T-cell (primary cell): ENCODE data around the gene PLXNA3. TPM values are rescaled to one million over a fixed set of nuclear protein-coding genes. Genes with fewer than 3 reads are reported as not detected.
A peak's percentile ranks its signal among the peaks of the same experiment; 100 is the strongest.

Experiments
- ATAC-seq, 4 experiments: fragments of 200-7000 bp in 3 of 4; fragments of 150-1000 bp in 1 of 4; cut with Tn5 transposase; replicated peaks in 1 of 4; 1 replicate in 3 of 4; 2 replicates in 1 of 4; pipeline ENCODE4 v1.10.0; 2021; ENCODE audit warnings: moderate library complexity in 3 of 4, mild to moderate bottlenecking in 2 of 4, moderate number of reproducible peaks in 1 of 4
- CTCF ChIA-PET, 2 donors: fragments of 300-600 bp; sonication (Branson Sonifier 250); formaldehyde crosslinking; loops; one replicate each; lab custom pipeline; 2022; ENCODE audit warnings: antibody characterized with exemption in 2 of 2; lab: Charles Lee
- POLR2A ChIA-PET, 2 donors: fragments of 300-600 bp; sonication (Branson Sonifier 250); formaldehyde crosslinking; loops; one replicate each; lab custom pipeline; 2022; ENCODE audit warnings: antibody characterized with exemption in 2 of 2; lab: Charles Lee
- DNase-seq, 35 experiments: peaks; one replicate each; pipeline versions ENCODE4 v3.0.0 to v3.0.0-alpha.2; 2013 to 2023
- H3K27ac ChIP-seq: one replicate; pipeline ENCODE4 v1.5.1; 2013; ENCODE audit warnings: low read length
- H3K27me3 ChIP-seq, 2 experiments: replicated peaks in 1 of 2; 1 replicate in 1 of 2; 2 replicates in 1 of 2; pipeline versions ENCODE4 v1.6.1 to v1.7.0; 2013; ENCODE audit warnings: low read length in 1 of 2, mixed read lengths in 1 of 2; ENCODE audit not compliant: control insufficient read depth in 2 of 2, insufficient read depth in 2 of 2; ENCODE audit errors: extremely low read depth in 1 of 2
- H3K36me3 ChIP-seq, 2 donors: 1 replicate in 1 of 2; 2 replicates in 1 of 2; pipeline versions ENCODE4 v1.6.1 to v1.7.0; 2013; ENCODE audit warnings: low read length in 1 of 2; ENCODE audit not compliant: control insufficient read depth in 2 of 2, insufficient read depth in 1 of 2; ENCODE audit errors: extremely low read depth in 1 of 2
- H3K4me1 ChIP-seq, 2 experiments: 1 replicate in 1 of 2; 2 replicates in 1 of 2; pipeline versions ENCODE4 v1.6.1 to v1.7.0; 2013; ENCODE audit warnings: low read length in 2 of 2, mixed read lengths in 1 of 2; ENCODE audit not compliant: insufficient read depth in 2 of 2, control insufficient read depth in 1 of 2; ENCODE audit errors: extremely low read depth in 1 of 2
- H3K4me3 ChIP-seq, 2 donors: 1 replicate in 1 of 2; 2 replicates in 1 of 2; pipeline versions ENCODE4 v1.5.1 to v1.7.0; 2013; ENCODE audit warnings: mild to moderate bottlenecking in 2 of 2, low read length in 1 of 2, moderate library complexity in 1 of 2; ENCODE audit not compliant: control insufficient read depth in 1 of 2; ENCODE audit errors: extremely low read depth in 1 of 2
- H3K9me3 ChIP-seq: 2 replicates; pipeline ENCODE4 v1.7.0; 2013
- H3K27ac Mint-ChIP-seq, 2 donors: one replicate each; pipeline ENCODE4 v1.8.0; 2020 to 2021; ENCODE audit warnings: mild to moderate bottlenecking in 2 of 2, mixed read lengths in 2 of 2
- H3K27me3 Mint-ChIP-seq, 2 donors: one replicate each; pipeline ENCODE4 v1.8.0; 2021 to 2022; ENCODE audit warnings: mixed read lengths in 2 of 2
- H3K36me3 Mint-ChIP-seq: one replicate; pipeline ENCODE4 v1.8.0; 2021; ENCODE audit warnings: mixed read lengths
- H3K4me1 Mint-ChIP-seq, 3 donors: one replicate each; pipeline ENCODE4 v1.8.0; 2020 to 2022; ENCODE audit warnings: mixed read lengths in 3 of 3, mild to moderate bottlenecking in 1 of 3
- H3K4me3 Mint-ChIP-seq, 3 donors: one replicate each; pipeline ENCODE4 v1.8.0; 2020 to 2022; ENCODE audit warnings: mild to moderate bottlenecking in 3 of 3, mixed read lengths in 3 of 3, moderate library complexity in 3 of 3
- H3K9me3 Mint-ChIP-seq, 3 donors: one replicate each; pipeline ENCODE4 v1.8.0; 2020 to 2022; ENCODE audit warnings: mixed read lengths in 3 of 3
- WGBS: methylation state at CpG from one replicate; pipeline ENCODE4 v1.1.5; 2013; ENCODE audit warnings: missing lambda C conversion rate; ENCODE audit not compliant: insufficient coverage; 5-methylcytosine and 5-hydroxymethylcytosine counted together
- total RNA-seq, 35 experiments: library from RNA in 6 of 35; stranded (reverse) in 6 of 35; fragments of 120-200 nt in 1 of 35; gene quantifications; one replicate each; pipeline versions ENCODE4 v1.2.1 to v1.2.4 and lab custom pipeline; 2013 to 2026

The PLXNA3 gene
- total RNA-seq, 5 donors from 2014 or later (not counting 1 experiment from before 2014, with no cell fraction given) = 48.1 to 87.0 (median 72.9) TPM

GRCh38 chrX:154512879-154513553 is 54.9 kb downstream of the PLXNA3 start:
- Mint-ChIP-seq H3K27me3 (peaks cover 0 to 9% of the 10 kb centered on the region in 2 donors), H3K4me3 (peak overlapping the region in 1 of 3 donors; percentile 49), H3K36me3 (peaks cover 16% of the 10 kb centered on the region), H3K4me1 (peaks cover 33 to 36% (median 33%) of the 10 kb centered on the region in 3 donors), H3K9me3 (peaks cover 0 to 2% (median 0%) of the 10 kb centered on the region in 3 donors), H3K27ac (no peak overlapping the region)
- H3K4me1 ChIP-seq = peaks cover 0 to 45% of the 10 kb centered on the region in 2 experiments
- CTCF ChIA-PET = no interaction called here
- no peak overlapping the region for H3K4me3 ChIP-seq
- H3K9me3 ChIP-seq = no peaks in the 10 kb centered on the region
- H3K27ac ChIP-seq = no peak overlapping the region
- no peak for DNase-seq
- no peak for ATAC-seq
- H3K36me3 ChIP-seq = peaks cover 4 to 10% of the 10 kb centered on the region in 2 donors
- no CpG with 5 or more reads among the region's 16 CpGs for WGBS
- POLR2A ChIA-PET = no interaction called here
- no peaks in the 10 kb centered on the region for H3K27me3 ChIP-seq

- Histone ChIP-seq H3K9me3 (no peaks in the 10 kb centered on the region), H3K36me3 (peaks cover 4 to 8% of the 10 kb centered on the region in 2 donors), H3K27me3 (no peaks in the 10 kb centered on the region), H3K4me3 (no peak overlapping the region), H3K27ac (no peak overlapping the region), H3K4me1 (peaks cover 0 to 45% of the 10 kb centered on the region in 2 experiments)
- DNase-seq = no peak
- peaks cover 33 to 36% (median 33%) of the 10 kb centered on the region in 3 donors for H3K4me1 Mint-ChIP-seq
- peaks cover 0 to 6% of the 10 kb centered on the region in 2 donors for H3K27me3 Mint-ChIP-seq
- H3K36me3 Mint-ChIP-seq = peaks cover 13% of the 10 kb centered on the region
- peak overlapping the region; percentile 35 to 69 for H3K27ac Mint-ChIP-seq
- peaks cover 0 to 2% (median 0%) of the 10 kb centered on the region in 3 donors for H3K9me3 Mint-ChIP-seq
- ChIA-PET CTCF (no interaction called here), POLR2A (interaction anchor here in 1 of 2 donors (0.6 kb wide), 1 partner anchor 57 kb away, joined by 4 read pairs; no protein-coding TSS in a partner anchor)
- peak overlapping the region; percentile 41 to 62 (median 49) for H3K4me3 Mint-ChIP-seq
- no peak for ATAC-seq
- WGBS = 100% methylated on average over 1 of the region's 2 CpGs
Observed at GRCh38 chrX:154513716-154514115, 55.6 kb downstream of the PLXNA3 start.

- Histone ChIP-seq H3K27ac (peak overlapping the region; percentile 68), H3K4me3 (peak overlapping the region; percentile 56 to 82), H3K9me3 (no peaks in the 10 kb centered on the region), H3K36me3 (no peaks in the 10 kb centered on the region), H3K4me1 (peaks cover 0 to 45% of the 10 kb centered on the region in 2 experiments), H3K27me3 (no peaks in the 10 kb centered on the region)
- Mint-ChIP-seq H3K27ac (peak overlapping the region; percentile 68 to 77), H3K9me3 (no peaks in the 10 kb centered on the region), H3K36me3 (peaks cover 3% of the 10 kb centered on the region), H3K27me3 (peaks cover 0 to 9% of the 10 kb centered on the region in 2 donors), H3K4me3 (peak overlapping the region; percentile 77 to 82 (median 81)), H3K4me1 (peaks cover 32 to 36% (median 33%) of the 10 kb centered on the region in 3 donors)
- ATAC-seq (no peak), DNase-seq (peak in 2 of 35 experiments; percentile 16 to 30)
- ChIA-PET CTCF (no interaction called here), POLR2A (no interaction called here)
- WGBS = 100% methylated on average over 1 of the region's 34 CpGs
Observed at GRCh38 chrX:154515090-154515965, 57.2 kb downstream of the PLXNA3 start.

- Mint-ChIP-seq H3K9me3 (no peaks in the 10 kb centered on the region), H3K4me3 (peak within 1 kb of the TSS; percentile 77 to 84 (median 82)), H3K36me3 (peaks cover 3% of the 10 kb centered on the region), H3K4me1 (peaks cover 28 to 30% (median 29%) of the 10 kb centered on the region in 3 donors), H3K27me3 (peaks cover 0 to 9% of the 10 kb centered on the region in 2 donors), H3K27ac (peak within 1 kb of the TSS; percentile 91 to 92)
- H3K36me3 ChIP-seq = no peaks in the 10 kb centered on the region
- WGBS = 0% methylated on average over 30 of the region's 59 CpGs
- H3K27me3 ChIP-seq = no peaks in the 10 kb centered on the region
- ChIA-PET CTCF (interaction anchor here in 1 of 2 donors (0.7 kb wide), 1 partner anchor 9 kb away, joined by 6 read pairs; no protein-coding TSS in a partner anchor), POLR2A (interaction anchor here (0.5 to 0.9 kb wide), 2 partner anchors 25 to 29 kb away, joined by 3 to 7 read pairs; partner anchors contain the start of gene SLC10A3 (in 1 of the 2))
- H3K27ac ChIP-seq = peak within 1 kb of the TSS; percentile 68
- peak; percentile 94 to 99 (median 94) for ATAC-seq
- H3K9me3 ChIP-seq = no peaks in the 10 kb centered on the region
- peaks cover 0 to 41% of the 10 kb centered on the region in 2 experiments for H3K4me1 ChIP-seq
- H3K4me3 ChIP-seq = peak within 1 kb of the TSS; percentile 58 to 82
- DNase-seq = peak; percentile 81 to 94 (median 89)
Observed at GRCh38 chrX:154515966-154516655, 58.0 kb downstream of the PLXNA3 start, which contains the start of gene FAM3A. TSS of gene FAM3A (minus strand) at chrX:154516232. CDS start at chrX:154515772, 460 bp downstream.

GRCh38 chrX:154516656-154517100 is 58.6 kb downstream of the PLXNA3 start:
- Mint-ChIP-seq H3K9me3 (no peaks in the 10 kb centered on the region), H3K27me3 (peaks cover 0 to 9% of the 10 kb centered on the region in 2 donors), H3K4me3 (peak overlapping the region; percentile 75 to 84 (median 82)), H3K4me1 (peaks cover 22 to 25% (median 25%) of the 10 kb centered on the region in 3 donors), H3K36me3 (peaks cover 3% of the 10 kb centered on the region), H3K27ac (peak overlapping the region; percentile 91 to 92)
- DNase-seq (peak in 18 of 35 experiments; percentile 10 to 52 (median 25)), ATAC-seq (peak; percentile 6 to 29 (median 25))
- ChIA-PET CTCF (interaction anchor here in 1 of 2 donors (0.7 kb wide), 1 partner anchor 8 kb away, joined by 6 read pairs; no protein-coding TSS in a partner anchor), POLR2A (interaction anchor here (0.5 to 0.9 kb wide), 2 partner anchors 26 to 29 kb away, joined by 3 to 7 read pairs; partner anchors contain the start of gene SLC10A3 (in 1 of the 2))
- WGBS = 0% methylated on average over 1 of the region's 19 CpGs
- Histone ChIP-seq H3K9me3 (no peaks in the 10 kb centered on the region), H3K27ac (peak overlapping the region; percentile 59), H3K4me1 (peaks cover 0 to 36% of the 10 kb centered on the region in 2 experiments), H3K36me3 (no peaks in the 10 kb centered on the region), H3K4me3 (peak overlapping the region; percentile 58), H3K27me3 (no peaks in the 10 kb centered on the region)
